Measurements from ENCODE around the gene CHSY3.

Gene CHSY3

DNA sequence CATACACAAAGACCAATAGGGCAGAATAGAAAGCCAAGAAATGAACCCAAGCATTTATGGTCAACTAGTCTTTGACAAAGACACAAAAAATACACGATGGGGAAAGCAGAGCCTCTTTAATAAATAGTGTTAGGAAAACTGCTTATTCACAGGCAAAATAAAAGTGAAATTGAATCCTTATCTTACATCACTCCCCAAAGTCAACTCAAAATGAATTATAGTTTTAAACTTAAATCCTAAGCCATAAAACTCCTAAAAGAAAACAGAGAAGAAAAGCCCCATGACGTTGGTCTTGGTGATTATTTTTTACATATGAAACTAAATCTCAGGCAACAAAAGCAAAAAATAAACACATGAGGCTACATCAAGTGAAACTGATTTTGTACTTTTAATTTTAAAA, 46.8 kb downstream of the CHSY3 start:
- DNase-seq, result no peak

DNA sequence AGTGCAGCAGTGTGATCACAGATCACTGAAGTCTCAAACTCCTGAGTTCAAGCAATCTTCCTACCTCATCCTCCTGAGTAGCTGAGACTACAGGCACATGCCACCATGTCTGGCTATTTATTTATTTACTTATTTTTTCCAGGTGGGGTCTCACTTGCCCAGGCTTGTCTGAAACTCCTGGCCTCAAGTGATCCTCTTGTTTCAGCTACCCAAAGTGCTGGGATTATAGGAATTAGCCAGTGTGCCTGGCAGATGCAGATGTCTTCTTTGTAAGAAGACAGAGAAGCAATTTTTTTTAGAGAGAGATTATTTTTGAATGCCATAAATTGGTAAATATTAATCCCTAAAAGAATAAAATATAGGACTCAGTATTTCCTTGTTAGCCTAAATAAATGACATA, 54.3 kb downstream of the CHSY3 start:
- no peak for DNase-seq

DNA sequence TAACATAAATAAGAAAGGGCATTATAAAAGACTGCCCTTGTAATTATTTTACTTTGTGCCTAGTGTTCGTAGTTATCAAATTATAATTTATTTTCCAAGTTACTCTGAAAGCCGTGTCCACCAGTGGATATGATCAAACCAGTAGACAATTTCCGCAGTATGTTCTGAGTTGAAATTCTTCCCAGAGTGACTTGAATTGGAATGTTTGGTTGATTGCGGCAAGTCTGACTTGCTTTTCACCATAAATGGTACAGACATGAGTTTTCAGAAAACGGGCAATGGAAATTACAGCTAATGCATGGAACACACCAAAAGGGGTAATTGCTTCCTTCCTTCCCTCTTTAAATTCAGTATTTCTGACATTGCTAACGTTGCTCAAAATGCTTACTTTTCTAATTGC, 56.6 kb downstream of the CHSY3 start:
- no peak for DNase-seq

DNA sequence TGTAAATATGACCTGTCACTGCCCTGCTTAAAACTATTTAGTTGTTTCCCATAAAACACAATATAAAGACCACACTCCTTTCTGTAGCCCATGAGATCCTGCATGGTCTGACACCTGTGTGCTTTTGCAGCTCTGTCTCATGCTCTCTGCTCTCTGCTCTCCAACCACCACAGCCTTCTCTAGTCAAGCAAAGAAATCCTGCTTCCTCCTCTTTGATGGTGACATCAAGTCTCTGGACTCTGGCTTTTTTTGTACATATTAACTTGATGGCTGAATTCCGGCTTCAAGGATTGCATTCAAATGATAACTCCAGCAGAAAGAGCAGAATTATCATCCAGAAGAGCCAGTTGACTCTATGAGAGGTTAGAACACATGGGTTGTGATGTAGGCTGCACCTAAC, 58.2 kb downstream of the CHSY3 start:
- no peak for DNase-seq

DNA sequence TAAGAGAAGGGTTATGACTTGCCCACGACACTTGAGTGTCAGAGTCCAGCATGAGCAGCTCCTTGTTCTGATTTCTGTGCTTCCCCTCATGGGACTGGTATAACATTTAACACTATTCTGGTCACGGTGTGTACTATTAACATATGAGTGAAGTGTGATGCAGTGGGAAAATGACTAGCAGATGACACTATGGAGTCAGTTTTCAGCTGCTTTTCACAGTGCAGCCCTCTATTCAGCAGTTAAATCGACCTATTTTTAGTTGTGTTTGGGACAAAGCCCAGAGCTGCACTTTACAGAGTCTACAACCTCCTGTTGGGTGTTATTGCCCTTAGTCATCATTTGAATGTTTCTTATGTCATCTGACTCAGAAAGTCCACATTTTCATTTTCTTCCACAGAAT, 59.1 kb downstream of the CHSY3 start:
- no peak for DNase-seq

DNA sequence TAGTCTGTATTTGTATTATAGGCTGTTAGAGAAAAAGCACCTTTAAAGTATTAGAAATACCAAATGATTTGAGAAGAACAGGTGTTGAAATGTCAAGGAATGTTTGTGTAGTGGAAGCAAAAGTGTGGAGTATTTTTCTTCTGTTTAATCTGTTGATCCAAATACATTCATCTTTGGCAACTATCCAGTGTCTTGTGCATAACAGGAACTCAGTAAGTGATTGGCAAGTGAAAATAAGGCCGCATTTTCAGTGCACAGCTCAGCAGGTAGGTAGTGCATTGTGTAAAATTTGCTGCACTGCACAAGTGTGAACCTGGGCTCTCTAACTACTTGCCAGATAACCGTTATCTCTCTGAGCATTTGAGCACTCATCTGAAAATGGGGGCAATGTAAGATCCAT, 61.8 kb downstream of the CHSY3 start:
- DNase-seq, result no peak

DNA sequence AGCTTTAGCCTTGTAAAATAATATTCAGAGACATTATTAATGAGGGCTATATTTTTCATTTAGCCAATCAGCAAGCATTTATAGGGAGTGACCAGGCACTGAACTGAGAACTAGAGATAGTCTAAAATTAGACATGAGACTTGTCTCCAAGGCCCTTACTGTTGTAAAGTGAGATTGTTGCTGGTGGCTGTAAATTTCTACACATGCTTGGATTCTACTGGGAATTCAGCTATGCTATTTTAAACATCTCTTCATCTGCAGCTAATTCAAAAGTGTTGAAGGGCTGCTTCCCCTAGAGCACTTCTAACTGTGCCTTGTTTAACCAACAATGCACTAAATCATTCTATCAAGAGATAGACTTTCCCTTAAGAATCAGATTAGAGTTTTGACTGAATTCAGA, 67.4 kb downstream of the CHSY3 start:
- no peak for DNase-seq

DNA sequence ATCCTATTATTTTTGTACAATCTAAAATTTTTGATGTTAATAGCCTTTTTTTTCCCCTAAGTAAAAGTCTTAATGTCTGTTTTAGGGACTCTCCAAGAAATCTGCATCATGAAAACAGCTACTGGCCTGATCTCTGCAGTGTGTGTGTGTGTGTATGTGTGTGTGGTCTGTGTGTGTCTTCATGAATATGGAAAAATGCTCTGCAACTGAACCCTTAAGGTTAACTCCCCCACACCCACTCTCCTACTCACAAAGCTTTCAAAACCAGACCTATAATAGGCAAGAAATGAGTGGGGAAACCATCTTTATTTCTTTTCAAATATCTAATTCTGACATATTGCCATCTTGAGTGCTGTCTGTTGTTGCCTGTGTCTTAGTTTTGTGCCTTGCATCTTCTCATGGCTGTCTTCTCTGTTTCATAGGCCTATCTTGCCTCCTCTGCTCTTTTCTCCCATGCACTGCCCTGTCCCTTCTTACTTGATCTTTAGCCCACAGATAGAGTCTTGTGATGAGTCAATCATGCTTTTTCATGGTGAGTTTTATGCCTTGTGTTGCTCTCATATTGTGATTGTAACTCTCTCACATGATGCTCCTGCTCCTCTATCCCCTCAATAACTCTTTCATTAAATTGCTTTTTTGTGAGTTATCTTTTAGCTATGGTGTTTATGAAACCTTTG, 68.3 kb downstream of the CHSY3 start:
- DNase-seq, result no peak

DNA sequence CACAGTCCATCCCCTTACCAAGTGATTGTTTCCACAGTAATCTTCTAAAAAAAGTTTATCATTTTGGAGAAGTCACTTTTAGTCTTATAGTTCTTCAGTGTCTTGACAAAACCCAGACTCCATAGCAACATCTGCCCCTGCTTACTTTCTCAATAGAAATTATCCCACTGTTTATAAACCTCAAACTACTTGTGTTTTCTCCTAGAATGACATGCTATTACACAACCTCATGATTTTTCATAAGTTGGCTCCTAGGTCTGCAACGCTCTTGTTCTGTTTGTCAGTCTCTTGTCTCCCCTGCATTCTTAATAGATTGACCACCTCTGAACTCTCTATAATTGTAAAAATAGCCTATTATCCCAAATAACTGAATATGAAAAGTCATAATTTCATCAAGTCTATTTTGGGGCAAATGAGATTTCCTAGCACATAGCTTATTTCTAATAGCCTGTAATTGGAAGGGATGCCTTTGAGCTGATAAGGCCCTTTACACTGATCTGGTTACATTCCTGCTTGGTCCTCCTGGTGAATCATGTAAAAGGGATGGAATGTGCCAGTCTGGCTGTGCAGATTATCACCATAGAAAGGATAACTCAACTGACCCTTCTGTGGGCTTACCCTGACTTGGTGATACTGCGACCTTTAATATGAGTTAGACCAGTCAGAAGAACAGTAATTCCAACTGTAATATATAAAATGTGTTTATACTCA, 69.6 kb downstream of the CHSY3 start:
- DNase-seq, result no peak

DNA sequence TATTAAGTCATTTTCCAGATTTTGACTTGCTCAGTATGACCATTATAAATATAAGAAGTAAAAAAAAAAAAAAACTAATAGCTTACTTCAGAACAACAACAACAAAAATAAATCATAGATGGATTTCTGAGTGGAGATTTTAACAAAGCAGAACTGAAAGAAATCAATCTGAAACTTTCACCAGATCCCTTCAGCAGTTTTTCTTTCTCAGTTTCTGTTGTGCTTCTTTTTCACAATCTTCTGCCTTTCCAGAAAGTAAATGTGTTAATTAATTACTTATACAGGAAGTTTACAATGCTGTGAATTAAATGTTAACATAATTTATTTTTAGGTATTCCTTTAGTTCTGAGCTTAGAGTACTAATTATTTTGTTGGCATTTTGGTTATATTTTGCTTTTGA, 73.5 kb downstream of the CHSY3 start:
- no peak for DNase-seq

DNA sequence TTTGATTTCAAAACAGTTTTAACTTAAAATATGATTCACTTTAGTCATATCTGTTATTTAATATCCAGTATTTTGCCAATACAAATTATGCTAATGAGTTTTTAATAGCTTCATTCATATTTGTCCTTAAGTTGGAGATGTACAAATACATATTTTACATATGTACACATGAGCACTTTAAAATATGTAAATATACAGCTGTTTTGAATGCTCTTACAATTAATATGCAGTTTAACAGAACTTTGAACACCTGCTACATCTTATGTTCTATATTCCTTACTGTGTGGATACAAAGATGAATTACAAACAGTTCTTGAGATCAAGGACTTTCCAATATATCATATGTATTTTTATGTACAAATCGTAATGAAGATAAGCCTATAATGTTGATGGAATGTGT, 74.0 kb downstream of the CHSY3 start:
- DNase-seq, result no peak

DNA sequence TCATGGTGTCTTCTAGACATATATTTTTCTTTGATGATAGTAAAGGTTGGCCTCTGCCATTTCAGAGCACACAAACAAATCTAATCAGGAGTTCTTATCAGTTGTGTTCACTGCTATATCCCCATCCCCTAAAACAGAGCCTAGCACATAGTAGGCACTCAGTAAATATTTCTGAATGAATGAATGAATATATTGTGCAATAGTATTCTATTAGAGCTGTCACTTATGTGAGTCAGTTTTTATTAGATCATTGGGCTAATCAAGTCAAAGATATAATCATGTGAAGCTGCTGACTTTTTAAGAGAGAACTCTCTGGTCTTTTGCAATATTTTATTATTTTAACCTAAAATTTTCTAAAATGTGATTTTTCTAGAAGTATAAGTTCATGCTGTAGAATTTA, 84.2 kb downstream of the CHSY3 start:
- DNase-seq, result no peak

DNA sequence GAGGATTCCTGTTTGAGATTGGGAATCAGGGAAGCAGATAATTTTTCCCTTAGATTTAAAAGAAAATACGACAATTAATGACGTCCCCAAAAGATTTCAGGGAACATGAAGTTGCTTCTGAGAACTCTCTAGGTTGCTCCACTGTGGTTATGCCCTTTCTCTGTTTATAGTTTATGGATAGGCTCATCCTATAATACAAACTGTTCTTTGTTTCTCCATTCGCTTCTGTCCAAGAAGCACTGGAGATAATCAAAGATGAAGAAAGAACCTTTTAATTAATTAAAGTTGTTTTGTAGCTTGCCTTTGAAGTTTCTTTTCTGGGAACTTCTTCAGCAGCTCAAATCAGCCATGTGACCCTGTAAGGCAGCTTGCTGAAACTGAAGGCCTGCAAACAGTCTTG, 87.5 kb downstream of the CHSY3 start:
- no peak for DNase-seq

DNA sequence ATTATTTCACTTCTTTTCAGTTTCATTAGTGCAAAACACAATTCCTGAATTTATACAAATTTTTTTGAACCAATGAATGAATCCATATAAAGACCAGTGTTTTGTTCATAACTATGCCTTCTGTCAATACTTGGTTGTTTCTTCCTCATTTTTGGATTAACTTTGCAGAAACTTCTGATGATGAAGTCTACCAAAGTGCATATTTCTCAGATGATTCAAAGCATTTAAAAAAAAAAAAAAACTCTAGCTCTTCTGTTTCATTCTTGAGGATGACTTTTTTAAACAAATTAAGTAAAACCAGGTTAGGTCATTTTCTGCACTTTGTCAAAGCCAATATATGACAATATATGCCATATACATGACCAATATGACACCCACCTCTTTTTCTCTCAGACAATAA, 92.6 kb downstream of the CHSY3 start:
- DNase-seq, result no peak

DNA sequence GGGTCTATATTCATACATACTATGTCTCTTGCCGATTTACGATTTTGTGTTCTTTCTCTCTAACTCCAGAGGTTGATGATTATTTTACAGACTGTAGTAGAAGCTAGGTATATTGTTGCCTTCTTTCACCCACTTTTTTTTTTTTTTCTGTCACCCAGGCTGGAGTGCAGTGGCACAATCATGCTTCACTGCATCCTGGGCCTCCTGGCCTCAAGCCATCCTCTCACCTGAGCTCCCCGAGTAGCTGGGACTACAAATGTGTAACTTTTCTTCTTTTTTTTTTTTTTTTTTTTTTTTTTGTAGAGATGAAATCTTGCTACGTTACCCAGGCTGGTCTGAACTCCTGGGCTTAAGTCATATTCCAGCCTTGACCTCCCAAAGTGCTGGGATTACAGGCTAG, 96.2 kb downstream of the CHSY3 start:
- no peak for DNase-seq

DNA sequence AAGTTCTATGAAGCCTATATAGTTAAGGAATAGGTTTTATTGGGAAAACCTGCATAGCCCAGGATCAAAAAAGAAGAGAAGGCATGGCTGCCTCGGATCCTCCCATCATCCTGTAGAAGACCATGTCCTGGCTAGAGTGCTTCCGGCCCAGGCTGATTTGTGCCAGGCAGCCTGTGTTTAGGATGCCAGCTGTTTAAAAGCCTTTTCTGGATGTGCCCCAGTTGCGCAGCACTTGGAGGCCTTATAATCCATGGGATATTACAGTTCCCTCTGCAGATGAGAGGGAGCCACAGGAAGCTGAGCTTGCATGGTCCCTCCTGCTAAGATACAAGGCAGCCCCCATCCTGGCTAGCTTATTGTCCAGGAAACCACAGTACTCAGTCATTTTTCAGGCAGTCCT, 97.9 kb downstream of the CHSY3 start:
- DNase-seq, result no peak

DNA sequence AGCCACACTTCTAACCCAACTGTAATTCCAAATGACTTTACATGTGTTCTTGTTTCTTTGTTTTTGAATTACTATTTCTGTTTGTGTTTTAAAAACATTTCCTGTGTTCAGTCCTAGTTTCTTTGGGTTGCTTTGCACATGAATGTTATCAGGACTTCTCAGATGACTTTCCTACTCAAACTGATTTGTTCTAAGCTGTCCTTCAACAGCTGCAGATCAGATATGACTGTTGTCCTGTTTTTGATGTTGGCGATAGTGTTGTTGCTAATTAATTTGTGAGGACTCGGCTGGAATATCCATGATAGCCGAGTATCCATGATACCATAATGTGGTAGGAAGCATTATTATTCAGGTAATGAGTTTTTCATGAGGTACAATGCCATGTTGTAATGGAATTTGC, 98.6 kb downstream of the CHSY3 start:
- DNase-seq, result no peak

DNA sequence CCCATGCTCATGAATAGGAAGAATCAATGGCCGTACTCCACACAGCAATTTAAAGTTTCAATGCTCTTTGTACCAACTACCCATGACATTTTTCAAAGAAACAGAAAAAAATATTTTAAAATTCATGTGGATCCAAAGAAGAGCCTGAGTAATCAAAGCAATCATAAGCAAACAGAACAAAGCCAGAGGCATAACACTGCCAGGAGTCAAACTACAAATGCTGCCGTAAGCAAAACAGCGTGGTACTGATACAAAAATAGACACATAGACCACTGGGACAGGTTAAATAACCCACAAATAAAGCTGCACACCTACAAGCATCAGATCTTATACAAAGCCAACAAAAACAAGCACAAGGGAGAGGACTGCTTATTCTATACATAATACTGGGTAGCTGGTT, 107.7 kb downstream of the CHSY3 start:
- DNase-seq, result no peak

DNA sequence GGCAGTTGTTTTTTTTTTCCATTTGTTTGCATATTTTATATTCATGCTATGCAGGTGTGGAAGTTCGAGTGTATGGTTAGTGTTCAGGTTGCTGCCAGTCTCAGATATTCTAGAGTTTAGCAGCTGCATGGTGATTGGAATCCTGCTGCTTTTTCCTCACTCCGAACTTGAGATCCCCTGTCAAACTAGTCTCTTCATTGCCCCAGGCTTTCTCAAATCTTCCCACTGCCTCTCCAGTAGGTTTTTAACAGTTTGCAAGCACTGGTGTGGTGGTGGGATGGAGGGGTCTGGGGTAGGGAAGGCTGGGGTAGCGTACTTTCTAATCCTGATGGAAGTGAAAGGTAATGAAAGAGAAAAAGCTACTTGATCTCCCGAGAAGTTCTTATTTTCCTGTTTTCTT, 112.9 kb downstream of the CHSY3 start:
- DNase-seq, result no peak

DNA sequence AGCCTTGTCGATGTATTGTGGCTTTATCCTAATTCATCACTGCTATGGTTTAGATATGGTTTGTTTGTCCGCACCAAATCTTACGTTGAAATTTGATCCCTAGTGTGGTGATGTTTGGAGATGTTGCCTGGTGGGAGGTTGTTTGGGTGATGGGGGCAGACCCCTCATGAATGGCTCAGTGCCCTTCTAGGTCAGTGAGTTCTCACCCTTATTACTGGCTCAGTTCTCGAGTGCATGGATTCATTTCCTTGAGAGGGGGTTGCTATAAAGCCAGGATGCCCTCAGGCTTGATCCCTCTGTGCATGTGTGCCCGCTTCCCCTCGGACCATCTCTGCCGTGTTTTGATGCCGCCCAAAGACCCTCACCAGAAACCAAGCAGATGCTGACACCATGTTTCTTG, 114.4 kb downstream of the CHSY3 start:
- no peak for DNase-seq

DNA sequence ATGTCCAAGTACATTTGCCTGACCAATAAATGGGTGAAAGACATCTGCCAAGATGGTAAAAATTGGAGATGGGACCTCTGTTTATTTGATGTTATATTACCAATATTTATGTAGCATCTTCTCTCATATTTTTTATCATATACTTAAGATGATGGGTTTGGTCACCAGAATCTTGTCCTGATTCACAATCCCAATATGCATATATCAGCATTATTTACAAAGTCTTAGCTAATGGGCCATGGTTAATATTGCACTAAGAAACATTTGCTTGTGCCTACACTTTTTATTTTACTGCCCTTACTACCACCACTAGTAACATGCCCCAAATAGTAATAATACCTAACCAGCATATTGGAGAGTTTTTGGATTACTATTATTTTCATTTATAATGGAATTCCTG, 116.7 kb downstream of the CHSY3 start:
- DNase-seq, result no peak

DNA sequence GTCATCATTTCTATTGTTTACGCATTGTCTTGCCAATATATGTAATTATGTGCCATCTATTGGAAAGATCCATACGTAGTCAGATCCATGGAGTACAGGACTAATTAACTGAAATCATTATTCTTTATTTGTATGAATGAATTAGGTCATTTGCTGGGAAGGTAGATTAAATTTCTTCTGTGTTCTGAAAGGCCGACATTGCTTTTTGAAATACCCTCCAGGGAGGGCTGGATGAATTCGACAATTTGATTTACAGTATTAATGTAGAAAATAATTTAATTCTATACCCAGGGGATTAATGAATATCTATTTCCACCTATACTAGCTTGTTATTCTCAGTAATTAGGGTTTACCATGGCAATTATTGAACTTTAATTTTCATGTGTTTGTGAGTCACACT, 117.6 kb downstream of the CHSY3 start:
- DNase-seq, result no peak

DNA sequence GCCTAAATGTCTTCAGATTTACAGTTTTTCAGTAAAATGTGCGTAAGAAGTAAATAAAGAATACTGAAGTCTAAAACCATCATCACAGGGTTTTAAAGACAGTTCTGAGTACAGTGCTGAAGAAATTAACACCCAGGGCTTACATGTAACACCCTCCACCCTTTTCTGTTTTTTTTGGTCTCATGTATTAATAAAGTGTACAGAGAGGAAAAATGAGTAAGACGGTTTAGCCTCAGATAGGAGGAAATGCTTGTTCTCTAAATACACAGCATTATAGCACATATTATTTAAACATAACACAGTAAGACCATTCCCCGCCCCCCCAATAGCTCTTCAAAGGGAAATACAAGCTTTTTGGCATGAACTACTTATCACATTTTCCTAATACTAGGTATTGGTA, 119.3 kb downstream of the CHSY3 start:
- DNase-seq, result no peak

DNA sequence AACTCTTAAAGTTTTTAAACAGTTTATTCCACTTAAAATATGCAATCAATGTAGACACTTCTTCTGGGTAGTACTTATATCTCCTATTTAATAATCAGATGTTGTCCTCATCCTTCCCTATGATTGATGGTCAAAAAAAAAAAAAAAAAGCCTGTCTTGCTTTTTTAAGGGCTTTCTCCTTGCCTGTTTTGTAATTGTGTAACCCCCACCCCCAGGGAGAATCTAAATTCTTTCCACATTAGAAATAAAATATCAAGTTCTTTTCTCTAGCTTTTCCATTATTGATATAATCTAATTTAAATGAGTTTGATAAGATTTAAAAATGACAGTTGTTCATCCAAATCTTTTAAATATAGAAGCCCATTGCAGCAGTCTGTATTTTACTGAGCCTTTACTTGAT, 119.7 kb downstream of the CHSY3 start:
- no peak for DNase-seq

DNA sequence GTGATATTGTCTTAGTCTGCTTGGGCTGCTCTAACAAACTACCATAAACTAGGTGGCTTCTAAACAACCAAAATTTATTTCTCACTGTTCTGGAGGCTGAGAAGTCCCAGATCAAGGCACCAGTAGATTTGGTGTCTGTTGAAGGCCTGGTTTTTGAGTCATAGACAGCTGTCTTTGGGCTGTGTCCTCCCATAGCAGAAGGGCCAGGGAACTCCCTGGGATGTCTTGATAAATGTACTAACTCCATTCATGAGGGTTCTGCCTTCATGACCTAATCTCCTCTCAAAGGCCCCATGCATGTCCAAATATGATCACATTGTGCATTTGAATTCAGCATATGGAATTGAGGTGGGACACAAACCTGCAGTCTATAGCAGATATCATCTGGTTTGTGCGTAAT, 121.2 kb downstream of the CHSY3 start:
- no peak for DNase-seq
